ENCODE data around the gene STAT4. TPM values are rescaled to one million over a fixed set of nuclear protein-coding genes. Genes with fewer than 3 reads are reported as not detected.

STAT4 gene
- total RNA-seq, 1 donor from 2014 or later = 1.0 TPM

- Mint-ChIP-seq H3K27ac (ENCODE audit: unreplicated experiment) (no peak overlapping the region), H3K4me3 (no peak overlapping the region), H3K4me1 (no peaks in the 10 kb centered on the region), H3K9me3 (no peaks in the 10 kb centered on the region), H3K36me3 (ENCODE audit: low read depth) (no peaks in the 10 kb centered on the region), H3K27me3 (ENCODE audit: low read depth) (peaks cover 16% of the 10 kb centered on the region)
- DNase-seq (ENCODE audit: low read depth, low spot score) = no peak
- no peak for TF ChIP-seq CTCF (conservative IDR thresholded peaks at IDR 0.05)
These were observed 135.0 kb downstream of the STAT4 start for GRCh38 chr2:191015831-191016230.

GRCh38 chr2:191015239-191015638, 135.6 kb downstream of the STAT4 start:
- DNase-seq (ENCODE audit: low read depth, low spot score) = no peak
- H3K4me1 Mint-ChIP-seq = no peaks in the 10 kb centered on the region
- no peaks in the 10 kb centered on the region for H3K9me3 Mint-ChIP-seq
- H3K4me3 Mint-ChIP-seq = no peak overlapping the region
- H3K27me3 Mint-ChIP-seq (ENCODE audit: low read depth) = peaks cover 16% of the 10 kb centered on the region
- H3K36me3 Mint-ChIP-seq (ENCODE audit: low read depth) = no peaks in the 10 kb centered on the region
- TF ChIP-seq CTCF (conservative IDR thresholded peaks at IDR 0.05) = no peak
- no peak overlapping the region for H3K27ac Mint-ChIP-seq (ENCODE audit: unreplicated experiment)

- peaks cover 16% of the 10 kb centered on the region for H3K27me3 Mint-ChIP-seq (ENCODE audit: low read depth)
- no peaks in the 10 kb centered on the region for H3K9me3 Mint-ChIP-seq
- no peak for DNase-seq (ENCODE audit: low read depth, low spot score)
- TF ChIP-seq CTCF (conservative IDR thresholded peaks at IDR 0.05) = no peak
- H3K4me3 Mint-ChIP-seq = no peak overlapping the region
- no peak overlapping the region for H3K27ac Mint-ChIP-seq (ENCODE audit: unreplicated experiment)
- H3K36me3 Mint-ChIP-seq (ENCODE audit: low read depth) = no peaks in the 10 kb centered on the region
- H3K4me1 Mint-ChIP-seq = no peaks in the 10 kb centered on the region
These were observed 136.2 kb downstream of the STAT4 start for GRCh38 chr2:191014653-191015020.

- Mint-ChIP-seq H3K4me1 (no peaks in the 10 kb centered on the region), H3K4me3 (no peak within 1 kb of the TSS), H3K36me3 (ENCODE audit: low read depth) (no peaks in the 10 kb centered on the region), H3K27me3 (ENCODE audit: low read depth) (peaks cover 16% of the 10 kb centered on the region), H3K9me3 (no peaks in the 10 kb centered on the region), H3K27ac (ENCODE audit: unreplicated experiment) (no peak within 1 kb of the TSS)
- peak; percentile 98 for DNase-seq (ENCODE audit: low read depth, low spot score)
- TF ChIP-seq CTCF (conservative IDR thresholded peaks at IDR 0.05) = no peak
These were observed 136.7 kb downstream of the STAT4 start, which contains the start of gene STAT1 for GRCh38 chr2:191013932-191014652. Gene STAT1 (minus strand): TSS chr2:191014171. CDS start chr2:191010003, 4,168 bp downstream.

- H3K27ac Mint-ChIP-seq (ENCODE audit: unreplicated experiment) = no peak overlapping the region
- DNase-seq (ENCODE audit: low read depth, low spot score) = no peak
- H3K9me3 Mint-ChIP-seq = no peaks in the 10 kb centered on the region
- no peak for TF ChIP-seq CTCF (conservative IDR thresholded peaks at IDR 0.05)
- no peak overlapping the region for H3K4me3 Mint-ChIP-seq
- no peaks in the 10 kb centered on the region for H3K4me1 Mint-ChIP-seq
- peaks cover 16% of the 10 kb centered on the region for H3K27me3 Mint-ChIP-seq (ENCODE audit: low read depth)
- no peaks in the 10 kb centered on the region for H3K36me3 Mint-ChIP-seq (ENCODE audit: low read depth)
These were observed 137.2 kb downstream of the STAT4 start for GRCh38 chr2:191013682-191013931.

Measured in neural crest cell (in vitro differentiated cells).